ENCODE results near the gene AK5.

The AK5 gene

GRCh38 chr1:77550135-77550534, 268.3 kb downstream of the AK5 start:
- no peak for DNase-seq

GRCh38 chr1:77552626-77553025, 270.8 kb downstream of the AK5 start:
- no peak for DNase-seq

- no peak for DNase-seq
Observed at GRCh38 chr1:77553568-77554291, 271.9 kb downstream of the AK5 start.

- no peak for DNase-seq
Observed at GRCh38 chr1:77556045-77556444, 274.2 kb downstream of the AK5 start.

- DNase-seq = no peak
Observed at GRCh38 chr1:77557053-77557452, 275.2 kb downstream of the AK5 start.

- no peak for DNase-seq
Observed at GRCh38 chr1:77558591-77559164, 276.9 kb downstream of the AK5 start.

- DNase-seq = no peak
Observed at GRCh38 chr1:77560741-77561140, 278.9 kb downstream of the AK5 start.

- DNase-seq = no peak
Observed at GRCh38 chr1:77562596-77563150, 280.9 kb downstream of the AK5 start.

- no peak for DNase-seq
Observed at GRCh38 chr1:77565321-77565720, 283.5 kb downstream of the AK5 start.

GRCh38 chr1:77571642-77572041, 289.8 kb downstream of the AK5 start:
- DNase-seq = no peak

GRCh38 chr1:77579547-77579946, 297.7 kb downstream of the AK5 start:
- DNase-seq = no peak

- DNase-seq = no peak
Observed at GRCh38 chr1:77582905-77583304, 301.1 kb downstream of the AK5 start.

- DNase-seq = no peak
Observed at GRCh38 chr1:77583483-77583882, 301.7 kb downstream of the AK5 start.

GRCh38 chr1:77584884-77585283, 303.1 kb downstream of the AK5 start:
- no peak for DNase-seq

- no peak for DNase-seq
Observed at GRCh38 chr1:77585610-77586314, 303.9 kb downstream of the AK5 start.

- no peak for DNase-seq
Observed at GRCh38 chr1:77589231-77589630, 307.4 kb downstream of the AK5 start.

- DNase-seq = no peak
Observed at GRCh38 chr1:77590651-77591050, 308.8 kb downstream of the AK5 start.

GRCh38 chr1:77592906-77593305, 311.1 kb downstream of the AK5 start:
- no peak for DNase-seq

GRCh38 chr1:77594366-77595112, 312.7 kb downstream of the AK5 start:
- DNase-seq = no peak

- no peak for DNase-seq
Observed at GRCh38 chr1:77597310-77597709, 315.5 kb downstream of the AK5 start.

- no peak for DNase-seq
Observed at GRCh38 chr1:77605246-77606026, 323.6 kb downstream of the AK5 start.

GRCh38 chr1:77608893-77609292, 327.1 kb downstream of the AK5 start:
- no peak for DNase-seq
